OCI-M1 (cell line): ENCODE results near the gene SLC9A5.

Source experiments
- DNase-seq: peaks from one replicate; lab custom pipeline; 2025; lab: John Stamatoyannopoulos, UW

The SLC9A5 gene

DNA sequence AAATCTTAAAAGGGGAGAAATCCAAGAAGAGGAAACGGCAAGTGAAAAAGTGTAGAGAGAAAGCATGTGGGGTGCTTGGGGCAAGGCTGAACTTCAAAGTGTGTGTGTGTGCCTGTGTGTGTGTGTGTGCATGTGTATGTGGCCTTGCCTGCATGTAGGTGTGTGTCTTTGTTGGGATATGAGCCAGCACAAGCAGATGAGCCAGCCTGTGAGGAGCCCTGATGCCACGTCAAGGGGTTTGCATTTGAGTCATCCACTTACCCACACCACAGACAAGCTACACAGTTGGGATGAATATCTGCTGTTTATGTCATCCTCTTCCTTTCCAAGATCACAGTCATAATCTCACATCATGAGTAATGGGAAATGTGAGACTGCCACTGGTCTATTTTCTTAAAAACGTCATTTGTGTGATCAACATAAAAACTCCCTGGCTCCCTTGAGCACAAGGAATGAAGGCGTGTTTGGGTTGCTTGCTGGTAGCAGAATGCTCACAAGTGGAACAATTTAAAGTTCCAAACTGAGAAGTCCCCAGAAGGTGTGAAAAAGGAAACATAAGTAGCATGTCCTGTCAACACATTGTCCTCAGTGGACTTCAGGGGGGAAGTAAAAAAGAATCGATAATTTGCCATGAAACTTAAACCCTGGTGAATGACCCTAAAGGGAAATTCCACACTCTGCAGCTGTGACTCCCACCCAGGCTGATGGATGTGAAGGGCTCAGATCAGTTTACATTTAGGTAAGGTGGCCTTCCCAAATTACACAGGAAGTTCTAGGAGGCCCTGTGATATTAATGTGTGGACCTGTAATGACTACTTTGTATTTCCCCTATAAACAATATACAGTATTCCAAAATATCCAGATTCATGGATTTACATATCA lies 63.1 kb downstream of the SLC9A5 start:
- DNase-seq = peak; percentile 12

DNA sequence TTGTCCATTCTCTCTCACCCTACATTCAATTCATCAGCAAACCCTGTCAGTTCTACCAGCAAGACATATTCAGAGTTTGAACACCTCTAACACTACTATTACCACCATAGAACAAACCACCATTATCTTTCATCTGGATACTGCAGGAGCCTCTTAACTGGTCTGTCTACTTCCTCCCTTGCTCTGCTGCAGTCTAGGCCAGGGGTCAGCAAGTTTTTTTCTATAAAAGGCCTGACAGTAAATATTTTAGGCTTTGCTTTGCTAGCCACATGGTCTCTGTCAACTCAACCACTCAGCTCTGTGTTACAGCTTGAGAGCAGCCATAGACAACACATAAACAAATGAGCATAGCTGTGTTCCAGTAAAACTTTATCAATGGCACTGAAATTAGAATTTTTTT lies 63.9 kb downstream of the SLC9A5 start:
- peak; percentile 25 for DNase-seq

DNA sequence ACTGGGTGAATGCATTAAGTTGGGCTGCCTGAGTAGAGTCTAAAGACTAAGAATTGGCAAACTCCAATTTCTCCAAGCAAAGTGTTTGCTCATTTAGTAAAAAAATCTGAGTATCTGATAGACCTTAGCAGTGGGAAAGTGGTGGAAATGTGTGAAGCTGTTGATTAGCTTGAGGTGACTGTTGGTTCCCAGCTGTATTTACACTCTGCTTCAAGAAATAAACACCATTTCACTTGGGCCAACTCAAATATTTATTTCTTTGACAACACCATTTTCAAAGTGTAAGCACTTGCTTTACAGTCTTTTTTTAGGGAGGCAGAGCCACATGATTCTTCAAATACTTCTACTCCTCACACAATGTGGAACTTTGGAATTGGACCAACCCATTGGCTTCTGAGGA lies 69.1 kb downstream of the SLC9A5 start:
- no peak for DNase-seq
